Trophoblast cell (in vitro differentiated cells and primary cell): Measurements from ENCODE around the gene MED26.
A peak's percentile ranks its signal among the peaks of the same experiment; 100 is the strongest.

Experiments used
- DNase-seq, 2 donors: peaks; one replicate each; pipeline ENCODE4 v3.0.0-alpha.2; 2016
- H2AFZ ChIP-seq: 2 replicates; pipeline ENCODE4 v1.6.1; 2013; ENCODE audit warnings: low read length, moderate library complexity, mild to moderate bottlenecking; ENCODE audit not compliant: insufficient read depth, poor library complexity
- H2AK5ac ChIP-seq: 2 replicates; pipeline ENCODE4 v1.6.1; 2013; ENCODE audit warnings: mild to moderate bottlenecking, low read length
- H2BK120ac ChIP-seq: 2 replicates; pipeline ENCODE4 v1.6.1; 2013; ENCODE audit warnings: low read length, mild to moderate bottlenecking, moderate library complexity; ENCODE audit not compliant: insufficient read depth, poor library complexity
- H2BK12ac ChIP-seq: 2 replicates; pipeline ENCODE4 v1.6.1; 2013; ENCODE audit warnings: mild to moderate bottlenecking, low read length, moderate library complexity
- H2BK5ac ChIP-seq: 2 replicates; pipeline ENCODE4 v1.6.1; 2013; ENCODE audit warnings: low read length, low read depth, moderate library complexity, mild to moderate bottlenecking; ENCODE audit not compliant: poor library complexity
- H3K14ac ChIP-seq: 2 replicates; pipeline ENCODE4 v1.6.1; 2013; ENCODE audit warnings: mild to moderate bottlenecking, low read length
- H3K18ac ChIP-seq: 2 replicates; pipeline ENCODE4 v1.6.1; 2013; ENCODE audit warnings: mild to moderate bottlenecking, low read length
- H3K23ac ChIP-seq: 2 replicates; pipeline ENCODE4 v1.6.1; 2013; ENCODE audit warnings: low read length
- H3K27ac ChIP-seq: 2 replicates; pipeline ENCODE4 v1.5.1; 2013; ENCODE audit warnings: low read depth, mild to moderate bottlenecking, inconsistent platforms, low read length, moderate library complexity
- H3K27me3 ChIP-seq: 2 replicates; pipeline ENCODE4 v1.6.1; 2013; ENCODE audit warnings: inconsistent platforms, mild to moderate bottlenecking, low read length, moderate library complexity; ENCODE audit not compliant: insufficient read depth
- H3K36me3 ChIP-seq, 2 experiments: 1 replicate in 1 of 2; 2 replicates in 1 of 2; pipeline ENCODE4 v1.6.1; 2013; ENCODE audit warnings: low read length in 2 of 2, mild to moderate bottlenecking in 2 of 2, moderate library complexity in 1 of 2; ENCODE audit not compliant: insufficient read depth in 2 of 2, control insufficient read depth in 1 of 2
- H3K4ac ChIP-seq: 2 replicates; pipeline ENCODE4 v1.6.1; 2013; ENCODE audit warnings: low read depth, mild to moderate bottlenecking, low read length, moderate library complexity
- H3K4me1 ChIP-seq, 2 experiments: 1 replicate in 1 of 2; 2 replicates in 1 of 2; pipeline ENCODE4 v1.6.1; 2013; ENCODE audit warnings: low read length in 2 of 2, mild to moderate bottlenecking in 2 of 2, moderate library complexity in 1 of 2; ENCODE audit not compliant: insufficient read depth in 2 of 2, control insufficient read depth in 1 of 2
- H3K4me2 ChIP-seq: 2 replicates; pipeline ENCODE4 v1.6.1; 2013; ENCODE audit warnings: inconsistent platforms, mild to moderate bottlenecking, low read length, moderate library complexity
- H3K4me3 ChIP-seq: 2 replicates; pipeline ENCODE4 v1.5.1; 2013; ENCODE audit warnings: mild to moderate bottlenecking, low read depth, low read length, inconsistent platforms
- H3K79me1 ChIP-seq: one replicate; pipeline ENCODE4 v1.6.1; 2013; ENCODE audit warnings: low read length
- H3K79me2 ChIP-seq: 2 replicates; pipeline ENCODE4 v1.6.1; 2013; ENCODE audit warnings: low read length, mild to moderate bottlenecking; ENCODE audit not compliant: control insufficient read depth, insufficient read depth, poor library complexity
- H3K9ac ChIP-seq: 2 replicates; pipeline ENCODE4 v1.6.1; 2013; ENCODE audit warnings: mild to moderate bottlenecking, low read length
- H3K9me3 ChIP-seq: 2 replicates; pipeline ENCODE4 v1.6.1; 2013; ENCODE audit warnings: low read depth, mild to moderate bottlenecking, control low read depth, inconsistent platforms, low read length; ENCODE audit not compliant: insufficient read depth
- H4K12ac ChIP-seq: 2 replicates; pipeline ENCODE4 v1.6.1; 2013; ENCODE audit warnings: low read depth, mild to moderate bottlenecking, low read length, moderate library complexity
- H4K8ac ChIP-seq: 2 replicates; pipeline ENCODE4 v1.6.1; 2013; ENCODE audit warnings: low read depth, mild to moderate bottlenecking, low read length, moderate library complexity
- H4K91ac ChIP-seq: one replicate; pipeline ENCODE4 v1.6.1; 2013; ENCODE audit warnings: low read depth, mild to moderate bottlenecking, low read length, moderate library complexity
- WGBS: extraction: QIAGEN DNeasy Blood & Tissue Kit; methylation state at CpG from one replicate; pipeline ENCODE4 v1.1.7; 2013; ENCODE audit warnings: missing lambda C conversion rate; ENCODE audit not compliant: insufficient read length, insufficient coverage; ENCODE audit errors: extremely low coverage; 5-methylcytosine and 5-hydroxymethylcytosine counted together

The MED26 gene

DNA sequence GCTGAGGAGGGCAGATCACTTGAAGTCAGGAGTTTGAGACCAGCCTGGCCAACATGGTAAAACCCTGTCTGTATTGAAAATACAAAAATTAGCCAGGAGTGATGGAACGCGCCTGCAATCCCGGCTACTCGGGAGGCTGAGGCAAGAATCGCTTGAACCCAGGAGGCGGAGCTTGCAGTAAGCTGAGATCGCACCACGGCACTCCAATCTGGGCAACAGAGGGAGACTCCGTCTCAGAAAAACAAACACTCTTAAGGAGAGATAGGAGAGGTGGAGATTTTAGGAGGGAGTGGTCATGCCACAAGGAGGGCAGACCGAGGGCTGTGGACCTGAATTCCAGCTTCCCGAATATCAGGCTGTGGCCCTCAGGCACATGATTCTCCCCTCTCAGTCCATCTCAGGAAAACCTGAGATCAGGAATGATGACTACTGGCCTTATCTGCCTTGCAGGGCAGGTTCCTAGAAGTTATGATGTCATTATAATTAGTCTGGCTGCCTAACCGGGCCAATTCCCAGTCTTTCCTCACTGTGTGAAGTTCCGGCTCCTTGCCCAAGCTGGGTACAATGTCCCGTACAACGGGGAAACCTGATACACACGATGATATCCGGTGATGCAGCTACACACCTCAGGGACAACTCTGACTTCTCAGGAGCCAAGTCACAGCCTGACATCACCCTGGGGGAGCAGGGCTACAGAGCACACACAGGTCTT lies 58.2 kb downstream of the MED26 start:
- H3K79me2 ChIP-seq: peaks cover 17% of the 10 kb centered on the region
- peak overlapping the region; percentile 30 for H3K27ac ChIP-seq
- H2BK12ac ChIP-seq: no peak overlapping the region
- peaks cover 1% of the 10 kb centered on the region for H3K9me3 ChIP-seq
- no peak overlapping the region for H3K23ac ChIP-seq
- peak overlapping the region; percentile 36 for H2AK5ac ChIP-seq
- H4K91ac ChIP-seq: peak overlapping the region; percentile 49
- H3K36me3 ChIP-seq: peaks cover 38 to 41% of the 10 kb centered on the region in 2 experiments
- H3K27me3 ChIP-seq: no peaks in the 10 kb centered on the region
- H3K18ac ChIP-seq: no peak overlapping the region
- H2AFZ ChIP-seq: no peak overlapping the region
- H4K8ac ChIP-seq: no peak overlapping the region
- no CpG with 5 or more reads among the region's 17 CpGs for WGBS
- peak overlapping the region; percentile 12 for H3K4ac ChIP-seq
- no peak overlapping the region for H3K4me3 ChIP-seq
- H4K12ac ChIP-seq: peak overlapping the region; percentile 35
- peak; percentile 86 to 95 for DNase-seq
- H3K4me1 ChIP-seq: peaks cover 15 to 30% of the 10 kb centered on the region in 2 experiments
- H3K4me2 ChIP-seq: peak overlapping the region; percentile 11
- peaks cover 12% of the 10 kb centered on the region for H3K79me1 ChIP-seq
- no peak overlapping the region for H3K9ac ChIP-seq
- peak overlapping the region; percentile 4 for H3K14ac ChIP-seq
- peak overlapping the region; percentile 60 for H2BK5ac ChIP-seq
- peak overlapping the region; percentile 3 for H2BK120ac ChIP-seq

DNA sequence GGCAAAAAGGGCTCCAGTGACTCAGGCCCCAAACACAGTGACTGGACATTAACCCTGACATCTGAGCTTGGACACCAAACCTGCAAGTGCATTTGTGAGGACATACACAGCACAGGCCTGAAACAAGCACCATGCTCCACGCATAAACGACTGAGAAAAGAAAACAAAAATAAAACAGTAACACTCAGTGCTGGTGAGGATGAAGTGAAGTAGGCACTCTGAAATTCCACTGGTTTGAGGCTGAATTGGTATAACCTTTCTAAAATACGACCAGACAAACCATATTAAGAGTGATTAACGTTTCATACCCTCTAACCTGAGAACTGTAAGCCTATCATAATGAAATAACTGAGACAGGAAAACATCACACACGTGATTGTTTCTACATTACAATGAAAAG lies 61.3 kb downstream of the MED26 start:
- Histone ChIP-seq H3K9me3 (peaks cover 1% of the 10 kb centered on the region), H3K27ac (no peak overlapping the region), H2BK120ac (no peak overlapping the region), H2BK12ac (no peak overlapping the region), H3K23ac (no peak overlapping the region), H3K18ac (no peak overlapping the region), H3K9ac (no peak overlapping the region), H2AFZ (no peak overlapping the region), H3K27me3 (no peaks in the 10 kb centered on the region), H3K79me2 (peaks cover 7% of the 10 kb centered on the region), H3K14ac (no peak overlapping the region), H2BK5ac (no peak overlapping the region), H4K8ac (no peak overlapping the region), H4K12ac (no peak overlapping the region), H3K4me1 (peaks cover 15 to 24% of the 10 kb centered on the region in 2 experiments), H4K91ac (no peak overlapping the region), H3K4me2 (no peak overlapping the region), H3K79me1 (peaks cover 4% of the 10 kb centered on the region), H2AK5ac (no peak overlapping the region), H3K4me3 (no peak overlapping the region), H3K4ac (no peak overlapping the region), H3K36me3 (peaks cover 53 to 58% of the 10 kb centered on the region in 2 experiments)
- no CpG with 5 or more reads among the region's 5 CpGs for WGBS
- DNase-seq: no peak

DNA sequence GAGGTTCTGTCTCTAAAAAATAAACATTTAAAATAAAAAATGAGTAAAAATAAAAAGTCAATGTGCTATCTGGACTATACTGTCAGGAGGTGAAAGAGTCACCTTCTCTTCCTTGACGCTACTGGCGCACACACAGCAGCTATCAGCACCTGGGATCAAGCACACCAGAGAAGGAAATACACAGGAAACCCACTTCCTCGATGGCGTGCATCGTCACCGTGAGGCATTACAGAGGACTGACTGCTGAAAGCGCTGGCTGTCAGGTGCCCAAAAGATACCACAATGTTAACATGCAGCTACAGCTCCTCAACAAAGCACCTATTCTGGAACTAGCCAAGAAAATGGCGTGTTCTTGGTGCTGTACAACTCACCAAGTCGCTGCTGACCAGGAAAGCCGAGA lies 61.8 kb downstream of the MED26 start:
- Histone ChIP-seq H3K4ac (no peak overlapping the region), H4K91ac (no peak overlapping the region), H4K12ac (no peak overlapping the region), H3K4me3 (no peak overlapping the region), H3K27me3 (no peaks in the 10 kb centered on the region), H3K18ac (no peak overlapping the region), H3K79me2 (peaks cover 1% of the 10 kb centered on the region), H3K79me1 (peaks cover 3% of the 10 kb centered on the region), H2AK5ac (no peak overlapping the region), H2BK120ac (no peak overlapping the region), H3K9me3 (peaks cover 1% of the 10 kb centered on the region), H3K9ac (peak overlapping the region; percentile 31), H3K27ac (no peak overlapping the region), H3K36me3 (peaks cover 58 to 64% of the 10 kb centered on the region in 2 experiments), H3K23ac (no peak overlapping the region), H3K4me2 (no peak overlapping the region), H4K8ac (no peak overlapping the region), H2BK12ac (no peak overlapping the region), H3K4me1 (peaks cover 15 to 21% of the 10 kb centered on the region in 2 experiments), H2AFZ (no peak overlapping the region), H2BK5ac (no peak overlapping the region), H3K14ac (no peak overlapping the region)
- WGBS: no CpG with 5 or more reads among the region's 10 CpGs
- no peak for DNase-seq

DNA sequence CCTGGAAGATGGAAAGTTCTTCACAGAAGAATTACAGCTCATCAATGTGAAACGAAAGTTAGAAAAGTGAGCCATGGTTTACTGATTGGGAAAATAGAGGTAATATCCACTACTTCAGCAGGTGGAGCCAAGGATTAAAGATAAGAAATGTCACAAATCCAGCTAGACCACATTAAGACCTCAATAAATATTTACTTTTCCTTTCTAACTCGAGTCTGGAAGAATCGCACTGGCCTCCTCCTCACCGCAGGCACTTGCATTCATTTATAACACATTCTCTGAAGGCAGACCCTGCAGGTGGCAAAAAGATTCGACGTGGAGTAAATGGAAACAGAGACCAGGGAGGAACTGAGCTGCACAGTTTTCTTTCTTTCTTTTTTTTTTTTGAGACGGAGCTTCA lies 63.2 kb downstream of the MED26 start:
- no peak overlapping the region for H3K4ac ChIP-seq
- H4K8ac ChIP-seq: no peak overlapping the region
- no peak overlapping the region for H3K18ac ChIP-seq
- H3K4me3 ChIP-seq: no peak overlapping the region
- H3K9me3 ChIP-seq: no peaks in the 10 kb centered on the region
- no peak overlapping the region for H2BK5ac ChIP-seq
- H3K9ac ChIP-seq: no peak overlapping the region
- H3K4me1 ChIP-seq: peaks cover 9 to 13% of the 10 kb centered on the region in 2 experiments
- no peak overlapping the region for H2BK120ac ChIP-seq
- H3K79me1 ChIP-seq: peaks cover 3% of the 10 kb centered on the region
- H3K36me3 ChIP-seq: peaks cover 66% of the 10 kb centered on the region in 2 experiments
- H3K27me3 ChIP-seq: no peaks in the 10 kb centered on the region
- no peak overlapping the region for H4K12ac ChIP-seq
- H3K27ac ChIP-seq: no peak overlapping the region
- no CpG with 5 or more reads among the region's 7 CpGs for WGBS
- H3K4me2 ChIP-seq: no peak overlapping the region
- no peak for DNase-seq
- no peak overlapping the region for H4K91ac ChIP-seq
- no peak overlapping the region for H3K14ac ChIP-seq
- no peak overlapping the region for H2BK12ac ChIP-seq
- H3K79me2 ChIP-seq: no peaks in the 10 kb centered on the region
- no peak overlapping the region for H2AFZ ChIP-seq
- no peak overlapping the region for H2AK5ac ChIP-seq
- no peak overlapping the region for H3K23ac ChIP-seq
